Measurements from ENCODE around the gene GMCL1. TPM values are rescaled to one million over a fixed set of nuclear protein-coding genes. Genes with fewer than 3 reads are reported as not detected.
"Not testable (repeated sequence)": the region's sequence is repeated elsewhere in the genome, so short reads cannot be mapped to it uniquely, and the experiment has no call there.

GMCL1 gene
- total and polyA plus RNA-seq, 2 donors from 2014 or later = 6.3 to 14.0 TPM

DNA sequence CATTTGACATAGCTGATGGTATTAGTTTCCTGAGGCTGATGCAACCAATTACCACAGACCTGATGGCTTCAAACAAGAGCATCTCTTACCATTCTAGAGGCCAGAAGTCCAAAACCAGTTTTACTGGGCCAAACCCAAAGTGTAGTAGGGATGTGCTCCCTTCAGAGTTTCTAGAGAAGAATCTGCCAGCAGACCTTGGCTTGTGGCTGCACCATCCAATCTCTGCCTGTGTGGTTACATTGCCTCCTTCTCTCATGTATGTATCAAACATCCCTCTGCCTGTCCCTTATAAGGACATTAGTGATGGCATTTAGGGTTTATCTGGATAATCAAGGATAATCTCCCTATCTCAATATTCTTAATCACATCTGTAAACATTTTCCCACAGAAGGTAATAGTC is 59.8 kb downstream of the GMCL1 start:
- no peak for DNase-seq
- Histone ChIP-seq H3K9ac (ENCODE audit: low read length in 3 of 3) (no peak overlapping the region), H3K27ac (ENCODE audit: low read depth in 2 of 2, low read length in 2 of 2) (no peak overlapping the region), H3K4me1 (ENCODE audit: control insufficient read depth in 2 of 3, insufficient read depth in 2 of 3, low read depth in 1 of 3, low read length in 3 of 3) (peaks cover 0 to 5% (median 2%) of the 10 kb centered on the region in 3 donors), H3K27me3 (ENCODE audit: control insufficient read depth, insufficient read depth, low read length) (no peaks in the 10 kb centered on the region), H3K4me3 (ENCODE audit: low read length in 3 of 3) (no peak overlapping the region), H3K9me3 (ENCODE audit: control insufficient read depth in 2 of 3, insufficient read depth in 1 of 3, low read length in 3 of 3) (no peaks in the 10 kb centered on the region), H3K36me3 (ENCODE audit: control insufficient read depth in 2 of 3, insufficient read depth in 3 of 3, low read length in 3 of 3) (no peaks in the 10 kb centered on the region)
- no peak for FAIRE-seq
- TF ChIP-seq CTCF (IDR thresholded peaks at IDR 0.05; ENCODE audit: borderline replicate concordance, extremely low read depth, insufficient read depth) = no peak
- intact Hi-C loops (cut with DNase I) = no loop called here

- DNase-seq (no peak), FAIRE-seq (no peak)
- Histone ChIP-seq H3K27ac (ENCODE audit: low read depth in 2 of 2, low read length in 2 of 2) (no peak overlapping the region), H3K9me3 (ENCODE audit: control insufficient read depth in 2 of 3, insufficient read depth in 1 of 3, low read length in 3 of 3) (no peaks in the 10 kb centered on the region), H3K9ac (ENCODE audit: low read length in 3 of 3) (no peak overlapping the region), H3K27me3 (ENCODE audit: control insufficient read depth, insufficient read depth, low read length) (no peaks in the 10 kb centered on the region), H3K4me3 (ENCODE audit: low read length in 3 of 3) (no peak overlapping the region), H3K4me1 (ENCODE audit: control insufficient read depth in 2 of 3, insufficient read depth in 2 of 3, low read depth in 1 of 3, low read length in 3 of 3) (peaks cover 0 to 5% (median 2%) of the 10 kb centered on the region in 3 donors), H3K36me3 (ENCODE audit: control insufficient read depth in 2 of 3, insufficient read depth in 3 of 3, low read length in 3 of 3) (no peaks in the 10 kb centered on the region)
- intact Hi-C loops (cut with DNase I) = no loop called here
- TF ChIP-seq CTCF (IDR thresholded peaks at IDR 0.05; ENCODE audit: borderline replicate concordance, extremely low read depth, insufficient read depth) = no peak
Observed at GRCh38 chr2:69890881-69891280, 61.4 kb downstream of the GMCL1 start.

DNA sequence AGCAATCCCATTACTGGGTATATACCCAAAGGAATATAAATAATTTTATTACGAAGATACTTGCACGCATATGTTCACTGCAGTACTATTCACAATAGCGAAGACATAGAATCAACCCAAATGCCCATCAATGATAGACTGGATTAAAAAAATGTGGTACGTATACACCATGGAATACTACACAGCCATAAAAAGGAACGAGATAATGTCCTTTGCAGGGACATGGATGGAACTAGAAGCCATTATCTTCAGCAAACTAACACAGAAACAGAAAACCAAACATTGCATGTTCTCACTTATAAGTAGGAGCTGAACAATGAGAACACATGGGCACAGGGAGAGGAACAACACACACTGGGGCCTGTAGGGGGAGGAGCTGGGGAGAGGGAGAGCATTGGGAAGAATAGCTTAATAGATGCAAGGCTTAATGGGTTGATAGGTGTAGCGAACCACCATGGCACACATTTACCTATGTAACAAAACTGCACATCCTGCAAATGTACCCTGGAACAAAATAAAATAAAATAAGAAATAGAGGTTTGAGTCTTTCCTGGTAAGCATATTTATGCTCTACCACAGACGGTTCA is 63.5 kb downstream of the GMCL1 start:
- Histone ChIP-seq H3K4me3 (ENCODE audit: low read length in 3 of 3) (peak overlapping the region in 2 of 3 donors; percentile 95 to 99), H3K36me3 (ENCODE audit: control insufficient read depth in 2 of 3, insufficient read depth in 3 of 3, low read length in 3 of 3) (peaks cover 0 to 16% (median 4%) of the 10 kb centered on the region in 3 donors)
- FAIRE-seq; H3K9me3 ChIP-seq (ENCODE audit: control insufficient read depth in 2 of 3, insufficient read depth in 1 of 3, low read length in 3 of 3); DNase-seq; H3K27me3 ChIP-seq (ENCODE audit: control insufficient read depth, insufficient read depth, low read length); H3K9ac ChIP-seq (ENCODE audit: low read length in 3 of 3); H3K27ac ChIP-seq (ENCODE audit: low read depth in 2 of 2, low read length in 2 of 2); intact Hi-C loops (cut with DNase I); H3K4me1 ChIP-seq (ENCODE audit: control insufficient read depth in 2 of 3, insufficient read depth in 2 of 3, low read depth in 1 of 3, low read length in 3 of 3): not testable (repeated sequence)

- H3K4me3 ChIP-seq (ENCODE audit: low read length in 3 of 3) = peak within 1 kb of the TSS; percentile 81 to 99 (median 95)
- H3K27ac ChIP-seq (ENCODE audit: low read depth in 2 of 2, low read length in 2 of 2) = peak within 1 kb of the TSS; percentile 43 to 68
- no peaks in the 10 kb centered on the region for H3K9me3 ChIP-seq (ENCODE audit: control insufficient read depth in 2 of 3, insufficient read depth in 1 of 3, low read length in 3 of 3)
- no peaks in the 10 kb centered on the region for H3K27me3 ChIP-seq (ENCODE audit: control insufficient read depth, insufficient read depth, low read length)
- peak within 1 kb of the TSS; percentile 81 to 98 (median 93) for H3K9ac ChIP-seq (ENCODE audit: low read length in 3 of 3)
- intact Hi-C loops (cut with DNase I) = no loop called here
- H3K4me1 ChIP-seq (ENCODE audit: control insufficient read depth in 2 of 3, insufficient read depth in 2 of 3, low read depth in 1 of 3, low read length in 3 of 3) = peaks cover 0 to 5% (median 2%) of the 10 kb centered on the region in 3 donors
- DNase-seq (peak; percentile 84 to 93 (median 91)), FAIRE-seq (no peak)
- H3K36me3 ChIP-seq (ENCODE audit: control insufficient read depth in 2 of 3, insufficient read depth in 3 of 3, low read length in 3 of 3) = peaks cover 0 to 16% (median 7%) of the 10 kb centered on the region in 3 donors
- TF ChIP-seq CTCF (IDR thresholded peaks at IDR 0.05; ENCODE audit: borderline replicate concordance, extremely low read depth, insufficient read depth) = no peak
Observed at GRCh38 chr2:69893684-69894551, 64.5 kb downstream of the GMCL1 start, which contains the start of gene SNRNP27. TSS of gene SNRNP27 (plus strand) at chr2:69893956. CDS start at chr2:69893985, 29 bp downstream.

DNA sequence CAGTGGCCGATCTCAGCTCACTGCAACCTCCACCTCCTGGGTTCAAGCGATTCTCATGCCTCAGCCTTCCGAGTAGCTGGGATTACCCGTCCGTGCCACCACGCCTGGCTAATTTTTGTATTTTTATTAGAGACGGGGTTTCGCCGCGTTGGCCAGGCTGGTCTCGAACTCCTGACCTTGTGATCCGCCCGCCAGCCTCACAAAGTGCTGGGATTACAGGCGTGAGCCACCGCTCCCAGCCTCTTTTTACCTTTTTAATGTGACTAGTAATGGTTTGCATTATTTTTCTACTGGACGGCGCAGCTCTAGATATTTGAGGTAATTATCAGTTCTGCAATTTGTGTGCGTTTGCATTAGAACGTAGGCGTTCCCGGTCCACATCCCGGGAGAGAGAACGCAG is 65.3 kb downstream of the GMCL1 start:
- H3K4me3 ChIP-seq (ENCODE audit: low read length in 3 of 3) = peak overlapping the region; percentile 81 to 99 (median 95)
- H3K9me3 ChIP-seq (ENCODE audit: control insufficient read depth in 2 of 3, insufficient read depth in 1 of 3, low read length in 3 of 3); H3K4me1 ChIP-seq (ENCODE audit: control insufficient read depth in 2 of 3, insufficient read depth in 2 of 3, low read depth in 1 of 3, low read length in 3 of 3); H3K27ac ChIP-seq (ENCODE audit: low read depth in 2 of 2, low read length in 2 of 2); FAIRE-seq; H3K27me3 ChIP-seq (ENCODE audit: control insufficient read depth, insufficient read depth, low read length); intact Hi-C loops (cut with DNase I); DNase-seq: not testable (repeated sequence)
- H3K36me3 ChIP-seq (ENCODE audit: control insufficient read depth in 2 of 3, insufficient read depth in 3 of 3, low read length in 3 of 3) = peaks cover 0 to 16% (median 7%) of the 10 kb centered on the region in 3 donors
- peak overlapping the region; percentile 81 to 98 (median 93) for H3K9ac ChIP-seq (ENCODE audit: low read length in 3 of 3)
